ENCODE results near the gene CD2.
A peak's percentile ranks its signal among the peaks of the same experiment; 100 is the strongest.

The CD2 gene

GRCh38 chr1:116735246-116735645 is 19.0 kb upstream of the CD2 start:
- Histone ChIP-seq H3K4me1 (ENCODE audit: insufficient read depth, low read length, poor library complexity, severe bottlenecking) (peaks cover 22% of the 10 kb centered on the region), H3K79me2 (ENCODE audit: insufficient read depth, low read length) (no peaks in the 10 kb centered on the region), H3F3A (ENCODE audit: low read depth) (no peaks in the 10 kb centered on the region), H3K9me3 (ENCODE audit: insufficient read depth, low read depth, low read length) (no peaks in the 10 kb centered on the region), H3K4me3 (ENCODE audit: low read length, poor library complexity, severe bottlenecking) (no peak overlapping the region), H3K4me2 (ENCODE audit: low read depth, low read length, poor library complexity, severe bottlenecking) (no peak overlapping the region), H3K27me3 (ENCODE audit: insufficient read depth, low read length, poor library complexity, severe bottlenecking) (no peaks in the 10 kb centered on the region), H3K9ac (ENCODE audit: low read depth, low read length, poor library complexity, severe bottlenecking) (no peak overlapping the region), H4K20me1 (ENCODE audit: insufficient read depth, low read length, poor library complexity, severe bottlenecking) (no peaks in the 10 kb centered on the region), H3K9me2 (replicated peaks; ENCODE audit: low read depth, low read length) (no peaks in the 10 kb centered on the region), H2AFZ (ENCODE audit: low read length) (no peak overlapping the region), H3K36me3 (ENCODE audit: insufficient read depth, low read length) (no peaks in the 10 kb centered on the region)
- TF ChIP-seq CTCF (conservative IDR thresholded peaks at IDR 0.05; ENCODE audit: low read length) (no peak), EZH2phosphoT487 (IDR thresholded peaks at IDR 0.05; ENCODE audit: borderline replicate concordance) (no peak)

- H3K4me2 ChIP-seq (ENCODE audit: low read depth, low read length, poor library complexity, severe bottlenecking): no peak overlapping the region
- no peaks in the 10 kb centered on the region for H3K36me3 ChIP-seq (ENCODE audit: insufficient read depth, low read length)
- H3K4me1 ChIP-seq (ENCODE audit: insufficient read depth, low read length, poor library complexity, severe bottlenecking): peaks cover 22% of the 10 kb centered on the region
- no peaks in the 10 kb centered on the region for H4K20me1 ChIP-seq (ENCODE audit: insufficient read depth, low read length, poor library complexity, severe bottlenecking)
- no peak overlapping the region for H3K9ac ChIP-seq (ENCODE audit: low read depth, low read length, poor library complexity, severe bottlenecking)
- no peaks in the 10 kb centered on the region for H3K79me2 ChIP-seq (ENCODE audit: insufficient read depth, low read length)
- H3K9me3 ChIP-seq (ENCODE audit: insufficient read depth, low read depth, low read length): no peaks in the 10 kb centered on the region; the same call in 1 of the 2 replicates
- H3K27me3 ChIP-seq (ENCODE audit: insufficient read depth, low read length, poor library complexity, severe bottlenecking): no peaks in the 10 kb centered on the region
- no peaks in the 10 kb centered on the region for H3K9me2 ChIP-seq (replicated peaks; ENCODE audit: low read depth, low read length)
- no peak overlapping the region for H3K4me3 ChIP-seq (ENCODE audit: low read length, poor library complexity, severe bottlenecking)
- H3F3A ChIP-seq (ENCODE audit: low read depth): no peaks in the 10 kb centered on the region
- H2AFZ ChIP-seq (ENCODE audit: low read length): no peak overlapping the region
- TF ChIP-seq CTCF (conservative IDR thresholded peaks at IDR 0.05; ENCODE audit: low read length) (peak; percentile 95), EZH2phosphoT487 (IDR thresholded peaks at IDR 0.05; ENCODE audit: borderline replicate concordance) (no peak)
Observed at GRCh38 chr1:116737020-116737854, 17.0 kb upstream of the CD2 start.

- Histone ChIP-seq H2AFZ (ENCODE audit: low read length) (0 out of 2 replicates have a peak overlapping the region, but pooled peaks have one; percentile 31), H3F3A (ENCODE audit: low read depth) (no peaks in the 10 kb centered on the region), H3K4me1 (ENCODE audit: insufficient read depth, low read length, poor library complexity, severe bottlenecking) (peaks cover 22% of the 10 kb centered on the region), H3K9ac (ENCODE audit: low read depth, low read length, poor library complexity, severe bottlenecking) (peak overlapping the region; percentile 24), H3K9me2 (replicated peaks; ENCODE audit: low read depth, low read length) (no peaks in the 10 kb centered on the region), H3K9me3 (ENCODE audit: insufficient read depth, low read depth, low read length) (peaks cover 2% of the 10 kb centered on the region; the same call in 1 of the 2 replicates), H4K20me1 (ENCODE audit: insufficient read depth, low read length, poor library complexity, severe bottlenecking) (no peaks in the 10 kb centered on the region), H3K4me3 (ENCODE audit: low read length, poor library complexity, severe bottlenecking) (no peak overlapping the region), H3K36me3 (ENCODE audit: insufficient read depth, low read length) (no peaks in the 10 kb centered on the region), H3K4me2 (ENCODE audit: low read depth, low read length, poor library complexity, severe bottlenecking) (no peak overlapping the region), H3K79me2 (ENCODE audit: insufficient read depth, low read length) (no peaks in the 10 kb centered on the region), H3K27me3 (ENCODE audit: insufficient read depth, low read length, poor library complexity, severe bottlenecking) (no peaks in the 10 kb centered on the region)
- no peak for TF ChIP-seq EZH2phosphoT487 (IDR thresholded peaks at IDR 0.05; ENCODE audit: borderline replicate concordance)
- no peak for TF ChIP-seq CTCF (conservative IDR thresholded peaks at IDR 0.05; ENCODE audit: low read length)
Observed at GRCh38 chr1:116737855-116738321, 16.3 kb upstream of the CD2 start.

All from Loucy (cell line).